Activated T-cell treated with anti-CD3 and anti-CD28 coated beads for 24 hours (primary cell): ENCODE measurements around the gene WFDC9.
A peak's percentile ranks its signal among the peaks of the same experiment; 100 is the strongest.
"Not testable (repeated sequence)": the region's sequence is repeated elsewhere in the genome, so short reads cannot be mapped to it uniquely, and the experiment has no call there.

Experiments
- DNase-seq: peaks from one replicate; pipeline ENCODE4 v3.0.0-alpha.2; 2020; ENCODE audit warnings: low read depth

Gene WFDC9

DNA sequence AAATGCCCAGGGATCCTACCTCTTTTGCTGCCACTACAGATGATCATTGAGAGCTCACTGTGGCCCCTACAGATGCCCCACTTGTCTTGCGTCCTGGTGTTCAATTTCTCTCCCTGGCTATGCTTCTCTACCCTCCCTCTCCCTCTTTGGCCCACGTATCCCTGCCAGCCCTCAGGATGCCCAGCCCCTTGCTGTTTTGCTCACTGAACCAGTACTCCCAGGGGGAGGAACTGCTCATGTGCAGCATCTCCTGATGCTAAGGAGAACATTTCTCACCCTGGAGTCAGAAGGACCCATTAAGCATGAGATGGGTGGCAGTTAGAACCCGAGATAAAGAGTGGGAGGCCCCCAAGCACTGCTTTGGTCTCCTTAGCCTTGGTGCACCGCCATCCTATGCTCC, at the start of gene WFDC9:
TSS of gene WFDC9 (minus strand) at position 101 of the 400 bp plus-strand sequence. CDS start 21,103 bp downstream, outside the sequence.
- no peak for DNase-seq

DNA sequence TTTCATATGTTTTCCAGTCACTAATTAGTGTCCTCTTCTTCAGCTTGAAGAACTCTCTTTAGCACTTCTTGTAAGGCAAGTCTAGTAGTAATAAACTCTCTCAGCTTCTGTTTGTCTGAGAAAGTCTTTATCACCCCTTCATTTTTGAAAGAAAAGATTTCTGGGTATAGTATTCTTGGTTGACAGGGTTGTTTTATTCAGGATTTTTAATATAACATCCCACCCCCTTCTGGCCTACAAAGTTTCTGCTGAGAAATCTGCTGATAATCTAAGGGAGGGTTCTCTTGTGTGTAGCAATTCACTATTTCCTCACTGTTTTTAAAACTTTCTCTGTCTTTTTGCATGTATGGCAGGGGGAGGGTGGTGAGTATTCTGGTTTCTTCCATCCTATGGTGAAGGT, 48.6 kb upstream of the WFDC9 start:
- DNase-seq: no peak

DNA sequence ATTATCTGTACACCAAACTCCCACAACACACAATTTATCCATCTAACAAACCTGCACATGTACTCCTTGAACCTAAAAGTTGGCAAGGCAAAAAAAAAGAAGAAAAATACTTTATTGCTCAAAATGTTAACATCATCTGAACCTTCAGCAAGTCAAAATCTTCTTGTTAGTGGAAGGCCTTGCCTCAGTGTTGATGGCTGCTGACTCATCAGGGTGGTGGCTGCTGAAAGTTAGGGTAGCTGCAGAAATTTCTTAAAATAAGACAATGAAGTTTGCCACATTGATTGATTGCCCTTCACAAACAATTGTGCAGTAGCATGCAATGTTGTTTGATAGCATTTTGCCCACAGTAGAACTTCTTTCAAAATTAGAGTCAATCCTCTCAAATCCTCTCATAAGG, 41.7 kb upstream of the WFDC9 start:
- DNase-seq: no peak

DNA sequence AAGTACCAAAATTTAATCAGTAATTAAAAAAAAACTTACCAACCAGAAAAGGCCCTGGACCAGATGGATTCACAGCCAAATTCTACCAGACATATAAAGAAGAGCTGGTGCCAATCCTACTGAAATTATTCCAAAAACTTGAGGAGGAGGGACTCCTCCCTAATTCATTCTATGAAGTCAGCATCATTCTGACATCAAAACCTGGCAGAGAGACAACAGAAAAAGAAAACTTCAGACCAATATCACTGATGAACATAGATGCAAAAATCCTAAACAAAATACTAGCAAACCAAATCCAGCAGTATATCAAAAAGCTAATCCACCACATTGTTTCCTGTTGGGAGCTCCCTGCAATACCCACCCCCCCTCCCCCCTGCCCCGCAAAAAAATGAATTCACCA, 39.1 kb upstream of the WFDC9 start, which contains the start of gene WFDC11:
TSS of gene WFDC11 (minus strand) at position 101 of the 400 bp plus-strand sequence. CDS start 19,639 bp downstream, outside the sequence.
- DNase-seq: no peak

DNA sequence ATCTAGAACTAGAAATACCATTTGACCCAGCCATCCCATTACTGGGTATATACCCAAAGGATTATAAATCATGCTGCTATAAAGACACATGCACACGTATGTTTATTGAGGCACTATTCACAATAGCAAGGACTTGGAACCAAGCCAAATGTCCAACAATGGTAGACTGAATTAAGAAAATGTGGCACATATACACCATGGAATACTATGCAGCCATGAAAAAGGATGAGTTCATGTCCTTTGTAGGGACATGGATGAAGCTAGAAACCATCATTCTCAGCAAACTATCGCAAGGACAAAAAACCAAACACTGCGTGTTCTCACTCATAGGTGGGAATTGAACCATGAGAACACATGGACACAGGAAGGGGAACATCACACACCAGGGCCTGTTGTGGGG, 26.0 kb upstream of the WFDC9 start:
- not testable (repeated sequence) for DNase-seq

DNA sequence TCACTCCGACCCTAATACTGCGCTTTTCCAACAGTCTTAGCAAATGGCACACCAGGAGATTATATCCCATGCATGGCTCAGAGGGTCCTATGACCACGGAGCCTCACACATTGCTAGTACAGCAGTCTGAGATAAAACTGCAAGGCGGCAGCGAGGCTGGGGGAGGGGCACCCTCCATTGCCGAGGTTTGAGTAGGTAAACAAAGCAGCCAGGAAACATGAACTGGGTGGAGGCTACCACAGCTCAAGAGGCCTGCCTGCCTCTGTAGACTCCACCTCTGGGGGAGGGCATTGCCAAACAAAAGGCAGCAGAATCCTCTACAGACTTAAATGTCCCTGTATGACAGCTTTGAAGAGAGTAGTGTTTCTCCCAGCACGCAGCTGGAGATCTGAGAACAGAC, 20.6 kb upstream of the WFDC9 start:
- not testable (repeated sequence) for DNase-seq

DNA sequence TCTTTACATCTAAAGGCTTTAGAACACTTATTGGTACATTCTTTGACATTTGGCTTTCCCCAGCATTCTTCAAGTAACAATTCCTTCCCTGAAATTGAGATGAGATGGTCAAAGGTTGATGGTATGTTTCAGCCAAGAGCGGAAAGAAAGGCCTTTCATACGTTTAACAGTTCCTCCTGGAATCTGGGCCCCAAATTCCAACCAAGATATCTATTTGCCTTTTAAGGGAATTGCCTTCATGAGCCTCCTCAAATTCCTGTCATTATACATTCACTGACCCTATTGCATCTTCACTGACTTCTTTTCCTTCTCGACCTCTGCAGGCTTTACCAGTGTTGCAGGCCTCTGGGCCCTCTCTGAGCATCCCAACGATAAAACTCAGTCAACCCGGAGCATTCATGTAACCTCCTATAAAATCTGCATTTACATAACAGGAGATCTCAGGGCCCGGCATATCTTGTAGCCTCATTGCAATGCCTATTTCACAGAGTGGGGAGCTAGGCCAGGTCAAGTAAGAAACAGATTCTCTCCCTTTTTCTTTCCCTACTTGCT, 18.3 kb upstream of the WFDC9 start:
- no peak for DNase-seq

DNA sequence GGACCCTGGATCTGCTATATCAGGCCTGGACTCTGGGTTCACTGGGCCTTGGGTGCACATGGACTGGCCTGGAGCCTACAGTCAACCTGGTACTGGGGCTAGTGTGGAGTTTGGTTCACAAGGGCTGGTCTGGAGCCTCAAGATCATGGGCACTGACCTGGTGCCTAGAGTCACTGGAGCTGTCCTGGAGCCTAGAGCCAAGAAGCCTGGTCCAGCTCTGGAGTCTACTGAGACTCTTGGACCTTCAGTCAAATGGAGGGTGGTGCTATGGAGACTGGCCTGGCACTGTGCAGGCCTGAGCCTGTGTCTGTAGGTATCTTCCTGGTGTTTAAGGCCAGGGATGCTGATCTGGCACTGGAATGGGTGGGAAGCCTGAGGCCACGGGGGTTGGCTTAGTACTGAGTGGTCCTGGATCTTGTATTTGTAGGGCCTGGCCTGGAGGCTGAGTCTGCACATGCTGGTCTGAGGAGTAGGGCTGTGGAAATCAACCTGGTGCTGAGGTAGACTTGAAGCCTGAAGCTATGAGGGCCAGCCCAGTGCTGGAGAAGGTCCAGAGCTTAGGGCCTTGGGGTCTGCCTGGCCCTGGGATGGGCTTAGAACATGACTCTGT, 16.5 kb upstream of the WFDC9 start:
- DNase-seq: no peak

DNA sequence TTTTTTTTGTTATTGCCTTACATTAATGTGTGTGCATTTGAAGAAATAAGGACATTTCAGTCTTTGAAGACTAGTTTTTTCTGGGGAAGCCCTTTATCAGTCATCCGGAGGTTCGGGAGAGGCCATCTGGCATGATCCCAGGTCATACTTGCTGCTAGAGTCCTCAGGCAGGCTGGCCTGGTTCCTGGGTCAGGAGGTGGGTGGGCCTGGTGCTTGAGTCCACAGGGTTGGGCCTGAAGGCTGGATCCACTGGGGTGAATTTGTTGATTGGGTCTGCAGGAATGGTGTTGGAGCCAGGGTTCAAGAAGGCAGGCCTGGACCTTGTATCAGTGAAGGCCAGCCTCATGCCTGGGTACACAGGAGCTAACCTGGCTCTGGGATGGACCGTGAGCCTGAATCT, 15.8 kb upstream of the WFDC9 start:
- DNase-seq: no peak

DNA sequence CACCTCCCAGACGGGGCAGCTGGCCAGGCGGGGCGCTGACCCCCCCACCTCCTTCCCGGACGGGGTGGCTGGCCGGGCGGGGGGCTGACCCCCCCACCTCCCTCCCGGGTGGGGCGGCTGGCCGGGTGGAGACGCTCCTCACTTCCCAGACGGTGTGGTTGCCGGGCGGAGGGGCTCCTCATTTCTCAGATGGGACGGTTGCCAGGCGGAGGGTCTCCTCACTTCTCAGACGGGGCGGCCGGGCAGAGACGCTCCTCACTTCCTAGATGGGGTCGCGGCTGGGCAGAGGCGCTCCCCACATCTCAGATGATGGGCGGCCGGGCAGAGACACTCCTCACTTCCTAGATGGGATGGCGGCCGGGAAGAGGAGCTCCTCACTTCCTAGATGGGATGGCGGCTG, 14.8 kb upstream of the WFDC9 start:
- DNase-seq: not testable (repeated sequence)

DNA sequence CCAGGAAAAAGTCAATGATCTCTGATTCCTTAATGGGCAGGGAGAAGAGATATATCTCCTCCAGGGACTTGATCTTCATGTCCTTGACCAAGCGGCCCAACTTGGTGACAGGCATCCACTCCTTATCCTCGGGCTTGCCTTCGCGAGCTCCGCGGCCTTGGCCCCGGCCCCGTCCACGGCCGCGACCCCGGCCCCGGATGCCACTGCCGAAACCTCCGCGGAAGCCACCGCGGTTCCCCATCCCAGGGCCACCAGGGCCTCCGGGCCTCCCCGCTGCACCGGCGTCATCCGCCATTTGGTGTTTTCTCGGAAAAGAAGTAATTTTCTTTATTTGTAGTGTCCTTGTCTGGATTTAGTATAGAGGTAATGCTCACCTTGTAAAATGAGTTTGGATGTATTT, 10.0 kb upstream of the WFDC9 start:
- DNase-seq: not testable (repeated sequence)

DNA sequence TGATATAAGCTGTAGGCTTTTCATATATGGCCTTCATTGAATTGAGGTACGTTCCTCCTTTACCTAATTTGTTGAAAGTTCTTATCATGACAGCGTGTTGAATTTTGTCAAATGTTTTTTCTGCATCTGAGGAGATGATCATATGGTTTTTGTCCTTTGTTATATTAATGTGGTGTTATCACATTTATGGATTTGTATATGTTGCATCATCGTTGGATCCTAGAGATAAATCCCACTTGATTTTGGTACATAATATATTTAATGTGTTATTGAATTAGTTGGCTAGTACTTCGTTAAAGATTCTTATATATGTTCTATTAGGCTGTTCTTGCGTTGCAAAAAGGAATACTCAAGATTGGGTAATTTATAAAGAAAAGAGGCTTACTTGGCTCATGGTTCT, 8.6 kb upstream of the WFDC9 start:
- DNase-seq: no peak

DNA sequence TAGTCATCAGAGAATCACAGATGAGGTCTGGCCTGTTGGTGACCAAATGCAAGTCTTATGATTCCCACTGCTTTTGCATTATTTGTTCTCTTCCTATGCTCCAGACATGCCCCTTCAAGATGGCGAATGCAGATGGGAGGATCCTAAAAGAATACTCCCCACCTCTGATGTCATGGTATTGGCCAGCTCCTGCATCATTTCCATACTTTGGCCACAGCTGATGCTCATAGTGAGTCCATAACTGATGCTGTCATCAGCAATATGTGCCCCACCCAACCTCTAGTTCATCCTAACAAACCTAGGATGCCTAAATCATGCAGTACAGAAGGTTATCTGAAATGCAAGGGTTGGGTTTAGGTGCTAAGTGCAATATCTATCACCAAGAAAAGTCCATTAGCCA, 5.4 kb upstream of the WFDC9 start:
- DNase-seq: no peak

DNA sequence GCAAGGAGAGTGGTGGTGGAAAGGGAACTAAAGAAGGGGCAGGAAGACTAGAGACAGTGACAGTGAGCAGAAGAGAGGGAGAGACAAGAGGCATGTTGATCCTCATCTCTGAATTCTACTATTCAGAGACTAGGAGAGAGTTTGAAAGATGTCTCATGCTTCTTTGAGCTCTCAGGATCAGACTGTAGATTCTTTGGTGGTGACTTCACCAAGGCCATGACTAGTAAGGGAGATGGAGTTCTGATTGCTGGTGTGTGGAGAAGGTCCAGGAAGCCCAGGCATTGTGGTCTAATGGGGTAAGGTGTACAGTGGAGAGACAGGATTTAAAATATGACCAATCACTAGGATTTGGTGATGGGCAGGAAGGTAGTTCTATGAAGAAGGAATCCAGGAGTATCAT, 713 bp downstream of the WFDC9 start:
- DNase-seq: no peak

DNA sequence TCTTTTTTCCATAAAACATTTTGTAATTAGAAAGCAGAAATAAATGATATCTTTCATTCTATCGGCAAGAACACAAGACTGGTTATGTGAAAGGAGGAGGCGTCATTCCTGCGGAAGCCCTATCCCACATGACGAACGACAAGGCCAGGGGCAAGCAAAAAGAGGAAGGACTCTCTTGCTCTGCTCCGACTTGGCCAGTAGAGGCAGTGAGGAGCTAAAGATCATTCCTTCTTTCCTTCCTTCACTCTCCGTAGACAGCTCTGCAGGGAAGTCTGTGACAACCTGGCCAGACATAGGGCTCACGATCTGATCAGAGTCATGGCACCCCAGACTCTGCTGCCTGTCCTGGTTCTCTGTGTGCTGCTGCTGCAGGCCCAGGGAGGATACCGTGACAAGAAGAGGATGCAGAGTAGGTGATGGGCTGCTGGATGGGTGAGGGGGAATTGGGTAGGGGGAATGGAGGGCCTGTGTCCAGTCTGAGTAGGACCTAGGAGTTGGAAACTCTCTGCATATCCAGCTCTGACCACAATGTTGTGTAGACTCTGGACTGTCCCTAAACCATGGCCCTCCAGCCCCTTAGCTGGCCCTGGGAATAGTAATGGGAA, 1.5 kb downstream of the WFDC9 start, which contains the start of gene WFDC10A:
TSS of gene WFDC10A (plus strand) at position 244 of the 605 bp plus-strand sequence. CDS start at position 319, 75 bp downstream.
- DNase-seq: peak; percentile 15

DNA sequence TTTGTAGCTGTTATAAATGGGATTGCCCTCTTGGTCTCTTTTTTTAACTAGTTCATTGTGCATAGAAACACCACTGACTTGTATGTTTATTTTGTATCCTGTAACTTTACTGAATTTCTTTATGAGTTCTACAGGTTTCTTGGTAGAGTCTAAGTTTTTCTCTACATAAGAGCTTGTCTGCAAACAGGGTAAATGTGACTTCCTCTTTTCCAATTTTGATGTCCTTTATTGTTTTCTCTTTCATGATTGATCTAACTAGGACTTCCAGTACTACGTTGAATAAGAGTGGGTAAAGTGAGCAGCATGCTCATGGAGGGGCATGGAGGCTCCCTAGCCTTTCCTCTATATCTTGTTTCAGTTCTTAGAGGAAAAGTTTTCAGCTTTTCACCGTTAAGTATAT, 4.5 kb downstream of the WFDC9 start:
- DNase-seq: no peak

DNA sequence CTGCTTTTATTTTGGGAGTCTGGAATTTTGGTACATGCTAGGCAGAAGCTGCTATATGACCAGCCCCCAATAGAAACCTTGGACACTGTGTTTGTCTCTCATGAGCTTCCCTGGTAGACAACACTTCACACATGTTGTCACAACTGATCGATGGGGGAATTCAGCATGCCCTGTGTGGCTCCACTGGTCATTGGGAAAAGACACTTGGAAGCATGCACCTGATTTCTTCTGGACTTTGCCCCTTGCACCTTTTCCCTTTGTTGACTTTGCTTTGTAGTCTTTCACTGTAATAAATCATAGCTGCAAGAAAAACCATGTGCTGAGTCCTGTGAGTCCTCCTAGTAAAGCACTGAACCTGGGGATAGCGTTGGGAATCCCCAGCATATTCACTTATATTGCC, 9.5 kb downstream of the WFDC9 start:
- DNase-seq: no peak

DNA sequence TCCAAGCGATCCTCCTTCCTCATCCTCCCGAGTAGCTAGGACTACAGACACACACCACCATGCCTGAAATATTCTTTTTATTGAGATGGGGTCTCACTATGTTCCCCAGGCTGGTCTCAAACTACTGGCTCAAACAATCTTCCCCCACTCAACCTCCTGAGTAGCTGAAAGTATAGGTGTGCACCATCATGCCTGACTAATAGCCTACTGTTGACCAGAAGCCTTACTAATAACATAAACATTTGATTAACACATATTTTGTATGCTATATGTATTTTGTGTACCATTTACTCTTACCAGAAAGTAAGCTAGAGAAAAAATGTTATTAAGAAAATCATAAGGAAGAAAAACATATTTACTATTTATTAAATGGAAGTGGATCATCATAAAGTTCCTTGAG, 13.5 kb downstream of the WFDC9 start:
- DNase-seq: no peak

DNA sequence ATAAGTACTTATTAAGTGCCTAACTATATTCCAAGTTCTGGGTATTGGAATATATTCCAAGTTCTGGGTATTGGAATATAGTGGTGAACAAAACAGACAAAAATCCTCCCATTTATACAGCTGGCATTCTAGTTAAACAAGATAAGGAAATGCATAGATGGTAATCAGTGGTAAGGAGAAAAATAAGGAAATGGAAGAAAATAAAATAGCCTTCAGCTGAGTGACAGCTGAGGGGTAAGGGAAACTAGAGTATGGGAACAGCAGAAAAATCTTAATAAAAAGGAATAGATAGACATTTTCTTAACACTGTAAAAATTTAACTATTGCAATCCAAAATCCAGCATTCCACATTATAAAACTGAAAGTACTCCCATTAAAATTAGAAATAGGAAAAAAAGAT, 18.8 kb downstream of the WFDC9 start:
- DNase-seq: no peak

DNA sequence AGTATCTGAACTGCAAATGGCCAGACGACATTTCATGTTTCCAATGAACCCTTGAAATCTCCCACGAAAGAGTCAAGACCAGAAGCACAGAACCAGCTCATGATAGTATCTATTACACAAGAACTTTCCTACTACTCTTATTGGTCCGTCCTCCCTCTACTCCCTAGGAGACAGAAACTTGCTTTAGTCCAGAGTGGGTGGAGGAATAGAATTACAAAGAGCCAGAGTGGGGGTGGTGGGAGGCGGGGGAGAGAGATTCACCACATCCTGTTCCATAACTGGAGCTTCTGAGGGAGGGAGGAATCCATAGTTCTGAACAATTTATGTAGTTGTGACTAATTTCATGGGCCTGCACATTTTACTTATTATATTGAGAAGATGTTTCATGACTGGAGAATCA, 20.0 kb downstream of the WFDC9 start:
- DNase-seq: peak; percentile 48

DNA sequence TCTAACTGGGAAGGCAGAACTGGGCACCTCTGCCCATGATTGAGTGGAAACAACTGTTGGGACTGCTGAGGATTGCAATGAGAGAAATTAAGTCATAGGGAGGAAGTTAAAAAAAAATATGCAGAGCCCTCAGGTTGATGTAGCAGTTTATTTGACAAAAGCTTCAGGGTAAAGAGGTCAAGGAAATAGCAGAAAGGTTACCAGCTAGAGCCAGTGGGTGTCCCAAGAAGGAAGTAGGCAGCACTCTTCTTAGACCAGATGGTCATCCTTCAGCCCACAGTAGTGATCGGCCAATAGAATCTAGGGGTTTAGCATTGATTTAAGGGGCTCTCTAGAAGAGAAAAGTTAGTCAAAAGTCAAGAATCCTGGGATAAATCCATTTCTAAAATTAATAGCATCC, 23.3 kb downstream of the WFDC9 start:
- DNase-seq: no peak

DNA sequence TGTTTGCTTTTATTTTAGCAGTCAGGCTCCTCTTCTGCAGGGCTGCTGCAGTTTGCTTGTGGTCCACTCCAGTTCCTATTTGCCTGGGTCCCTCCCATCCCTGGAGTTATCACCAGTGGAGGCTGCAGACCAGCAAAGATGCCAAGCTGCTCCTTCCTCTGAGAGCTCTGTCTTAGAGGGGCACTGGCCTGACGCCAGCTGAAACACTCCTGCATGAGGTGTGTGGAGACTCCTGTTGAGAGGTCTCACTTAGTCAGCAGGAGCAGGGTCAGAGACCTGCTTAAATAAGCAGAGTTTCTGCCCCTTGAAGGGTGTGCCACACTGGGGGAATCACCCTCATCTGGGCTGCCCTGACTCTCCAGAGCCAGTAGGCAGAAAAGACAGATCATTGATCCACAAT, 35.8 kb downstream of the WFDC9 start:
- DNase-seq: no peak

DNA sequence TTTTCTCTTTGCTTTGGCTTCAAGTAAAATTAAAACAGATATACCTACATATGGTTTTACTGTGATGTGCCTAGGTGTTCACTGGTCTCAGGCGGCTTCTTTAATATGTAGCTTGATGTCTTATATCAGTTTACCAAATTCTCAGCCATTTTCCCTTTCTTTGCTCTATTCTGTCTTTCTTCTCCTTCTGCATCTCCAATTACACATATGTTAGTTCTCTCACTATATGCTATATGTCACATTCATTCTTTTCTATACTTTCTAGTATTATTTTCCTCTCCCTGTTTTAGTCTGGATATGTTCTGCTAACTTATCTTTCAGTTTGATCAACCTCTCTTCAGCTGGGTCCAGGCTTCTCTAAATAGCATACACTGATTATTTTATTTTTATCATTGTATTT, 37.6 kb downstream of the WFDC9 start:
- no peak for DNase-seq
